K562 (cell line): ENCODE results near the gene MAZ. TPM values are rescaled to one million over a fixed set of nuclear protein-coding genes. Genes with fewer than 3 reads are reported as not detected.

Experiments used
- EGR1 ChIP-seq: fragments of 450-650 bp; conservative IDR thresholded peaks from 2 replicates; pipeline ENCODE4 v1.6.1; 2017; ENCODE audit warnings: mild to moderate bottlenecking
- ETV1 ChIP-seq: fragments of 450-650 bp; conservative IDR thresholded peaks from 2 replicates; pipeline ENCODE4 v1.6.1; 2016; ENCODE audit warnings: missing genetic modification characterization, control low read depth, low read depth, missing compliant biosample characterization
- KAT7 ChIP-seq: sonication (generic); formaldehyde crosslinking; IDR thresholded peaks from 2 replicates; pipeline ENCODE4 v1.8.0; 2022; ENCODE audit warnings: missing genetic modification reagents, mild to moderate bottlenecking, borderline replicate concordance
- RBM22 ChIP-seq: fragments of 200-400 bp; formaldehyde crosslinking; IDR thresholded peaks from 2 replicates; pipeline ENCODE4 v1.6.1; 2018; ENCODE audit warnings: low read length, low read depth; ENCODE audit not compliant: poor library complexity, severe bottlenecking
- TEAD1 ChIP-seq, 2 experiments: fragments of 450-650 bp in 1 of 2; sonication (generic) in 1 of 2; formaldehyde crosslinking; IDR thresholded peaks; 2 replicates each; pipeline versions ENCODE4 v1.4.0 to v1.8.0; 2020 to 2022; ENCODE audit warnings: mild to moderate bottlenecking in 2 of 2, missing genetic modification reagents in 1 of 2
- ZFX ChIP-seq: sonication (generic); formaldehyde crosslinking; IDR thresholded peaks from 2 replicates; pipeline ENCODE4 v1.8.0; 2022; ENCODE audit warnings: mild to moderate bottlenecking, missing genetic modification reagents, moderate library complexity
- ZNF224 ChIP-seq: sonication (generic); formaldehyde crosslinking; IDR thresholded peaks from 2 replicates; pipeline ENCODE4 v1.8.0; 2022; ENCODE audit warnings: mild to moderate bottlenecking, missing genetic modification reagents
- polyA plus RNA-seq, 8 experiments: library from polyadenylated mRNA; depleted of rRNA in 4 of 8; stranded (reverse) in 5 of 8; unstranded in 3 of 8; fragments of >200 nt; fragmentation: Nextera tagmentation in 2 of 8; fragmentation: Illumina TruSeq in 1 of 8; extraction: Ambion mirVana in 2 of 8; extraction: Trizol in 1 of 8; gene quantifications; 2 replicates each; pipeline versions ENCODE4 v1.2.1 to v1.2.3, GENCODE V29; 2011 to 2014; ENCODE audit warnings: inconsistent platforms in 1 of 8, missing spikeins in 1 of 8
- total RNA-seq, 7 experiments: library from RNA; depleted of rRNA in 6 of 7; stranded (reverse); fragments of >200 nt in 6 of 7; fragmentation: Illumina TruSeq in 2 of 7; extraction: Trizol in 2 of 7; gene quantifications; 2 replicates each; pipeline versions ENCODE4 v1.2.1 to v1.2.3, GENCODE V29; 2011 to 2021; ENCODE audit warnings: low replicate concordance in 1 of 7
- TF ChIP-seq, protein P1 (sequence below): fragments of 450-650 bp; IDR thresholded peaks from 2 replicates; pipeline ENCODE4 v1.6.1; 2016; ENCODE audit warnings: low read depth
- TF ChIP-seq, protein P2 (sequence below), 2 experiments: fragments of 450-650 bp; IDR thresholded peaks; 2 replicates each; pipeline ENCODE4 v1.6.1; 2018; ENCODE audit warnings: mild to moderate bottlenecking in 2 of 2, low read depth in 1 of 2; ENCODE audit not compliant: partially characterized antibody in 2 of 2
- TF ChIP-seq, protein P3 (sequence below): fragments of 450-650 bp; formaldehyde crosslinking; IDR thresholded peaks from 2 replicates; pipeline ENCODE4 v1.4.0; 2020; ENCODE audit warnings: mild to moderate bottlenecking, moderate library complexity
- TF ChIP-seq, protein P4 (sequence below), 2 experiments: fragments of 450-650 bp; IDR thresholded peaks; 2 replicates each; pipeline ENCODE4 v1.6.1; 2016

MAZ gene
- total and polyA plus RNA-seq, 9 of the 15 experiments (the other 6 are each of a cell fraction or from before 2014, with no cell fraction given), result 45.4 to 532 (median 250) TPM

DNA sequence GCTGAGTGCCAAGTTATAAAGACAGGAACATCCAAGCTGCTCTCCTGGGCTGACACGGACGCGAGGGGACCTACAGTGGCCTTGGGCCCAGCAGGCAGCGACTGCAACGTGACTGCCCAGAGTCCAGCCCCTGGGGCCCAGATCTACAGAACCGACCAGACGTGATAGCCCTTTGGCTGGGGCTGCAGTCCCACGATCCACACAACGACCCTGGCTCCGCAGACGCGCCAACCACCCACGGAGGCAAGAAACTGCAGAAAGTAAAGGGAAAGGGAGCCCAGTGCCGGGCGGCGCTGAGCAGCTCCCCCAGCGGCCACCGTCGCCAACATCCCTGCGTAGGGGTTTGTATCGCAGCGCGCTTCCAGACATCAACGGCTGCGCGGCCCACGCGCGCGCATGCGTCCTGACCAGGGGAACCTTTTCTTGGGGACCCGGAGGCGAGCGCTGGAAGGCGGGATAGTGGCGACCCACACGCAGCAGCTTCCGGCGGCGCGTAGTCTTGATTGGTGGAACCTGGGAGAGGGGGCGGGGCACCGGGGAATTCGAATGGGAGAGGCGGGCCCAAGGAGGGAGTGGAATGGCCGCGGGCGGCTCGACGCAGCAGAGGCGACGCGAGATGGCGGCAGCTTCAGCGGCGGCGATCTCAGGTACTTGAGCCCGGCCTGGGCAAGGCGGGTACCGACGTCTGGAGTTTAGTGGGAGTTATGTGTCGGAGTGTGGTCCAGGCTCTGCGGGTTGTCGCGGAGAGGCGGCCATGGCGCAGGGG lies 16.0 kb upstream of the MAZ start, which contains the start of gene KIF22 (continued):
- TF ChIP-seq, protein P1, sequence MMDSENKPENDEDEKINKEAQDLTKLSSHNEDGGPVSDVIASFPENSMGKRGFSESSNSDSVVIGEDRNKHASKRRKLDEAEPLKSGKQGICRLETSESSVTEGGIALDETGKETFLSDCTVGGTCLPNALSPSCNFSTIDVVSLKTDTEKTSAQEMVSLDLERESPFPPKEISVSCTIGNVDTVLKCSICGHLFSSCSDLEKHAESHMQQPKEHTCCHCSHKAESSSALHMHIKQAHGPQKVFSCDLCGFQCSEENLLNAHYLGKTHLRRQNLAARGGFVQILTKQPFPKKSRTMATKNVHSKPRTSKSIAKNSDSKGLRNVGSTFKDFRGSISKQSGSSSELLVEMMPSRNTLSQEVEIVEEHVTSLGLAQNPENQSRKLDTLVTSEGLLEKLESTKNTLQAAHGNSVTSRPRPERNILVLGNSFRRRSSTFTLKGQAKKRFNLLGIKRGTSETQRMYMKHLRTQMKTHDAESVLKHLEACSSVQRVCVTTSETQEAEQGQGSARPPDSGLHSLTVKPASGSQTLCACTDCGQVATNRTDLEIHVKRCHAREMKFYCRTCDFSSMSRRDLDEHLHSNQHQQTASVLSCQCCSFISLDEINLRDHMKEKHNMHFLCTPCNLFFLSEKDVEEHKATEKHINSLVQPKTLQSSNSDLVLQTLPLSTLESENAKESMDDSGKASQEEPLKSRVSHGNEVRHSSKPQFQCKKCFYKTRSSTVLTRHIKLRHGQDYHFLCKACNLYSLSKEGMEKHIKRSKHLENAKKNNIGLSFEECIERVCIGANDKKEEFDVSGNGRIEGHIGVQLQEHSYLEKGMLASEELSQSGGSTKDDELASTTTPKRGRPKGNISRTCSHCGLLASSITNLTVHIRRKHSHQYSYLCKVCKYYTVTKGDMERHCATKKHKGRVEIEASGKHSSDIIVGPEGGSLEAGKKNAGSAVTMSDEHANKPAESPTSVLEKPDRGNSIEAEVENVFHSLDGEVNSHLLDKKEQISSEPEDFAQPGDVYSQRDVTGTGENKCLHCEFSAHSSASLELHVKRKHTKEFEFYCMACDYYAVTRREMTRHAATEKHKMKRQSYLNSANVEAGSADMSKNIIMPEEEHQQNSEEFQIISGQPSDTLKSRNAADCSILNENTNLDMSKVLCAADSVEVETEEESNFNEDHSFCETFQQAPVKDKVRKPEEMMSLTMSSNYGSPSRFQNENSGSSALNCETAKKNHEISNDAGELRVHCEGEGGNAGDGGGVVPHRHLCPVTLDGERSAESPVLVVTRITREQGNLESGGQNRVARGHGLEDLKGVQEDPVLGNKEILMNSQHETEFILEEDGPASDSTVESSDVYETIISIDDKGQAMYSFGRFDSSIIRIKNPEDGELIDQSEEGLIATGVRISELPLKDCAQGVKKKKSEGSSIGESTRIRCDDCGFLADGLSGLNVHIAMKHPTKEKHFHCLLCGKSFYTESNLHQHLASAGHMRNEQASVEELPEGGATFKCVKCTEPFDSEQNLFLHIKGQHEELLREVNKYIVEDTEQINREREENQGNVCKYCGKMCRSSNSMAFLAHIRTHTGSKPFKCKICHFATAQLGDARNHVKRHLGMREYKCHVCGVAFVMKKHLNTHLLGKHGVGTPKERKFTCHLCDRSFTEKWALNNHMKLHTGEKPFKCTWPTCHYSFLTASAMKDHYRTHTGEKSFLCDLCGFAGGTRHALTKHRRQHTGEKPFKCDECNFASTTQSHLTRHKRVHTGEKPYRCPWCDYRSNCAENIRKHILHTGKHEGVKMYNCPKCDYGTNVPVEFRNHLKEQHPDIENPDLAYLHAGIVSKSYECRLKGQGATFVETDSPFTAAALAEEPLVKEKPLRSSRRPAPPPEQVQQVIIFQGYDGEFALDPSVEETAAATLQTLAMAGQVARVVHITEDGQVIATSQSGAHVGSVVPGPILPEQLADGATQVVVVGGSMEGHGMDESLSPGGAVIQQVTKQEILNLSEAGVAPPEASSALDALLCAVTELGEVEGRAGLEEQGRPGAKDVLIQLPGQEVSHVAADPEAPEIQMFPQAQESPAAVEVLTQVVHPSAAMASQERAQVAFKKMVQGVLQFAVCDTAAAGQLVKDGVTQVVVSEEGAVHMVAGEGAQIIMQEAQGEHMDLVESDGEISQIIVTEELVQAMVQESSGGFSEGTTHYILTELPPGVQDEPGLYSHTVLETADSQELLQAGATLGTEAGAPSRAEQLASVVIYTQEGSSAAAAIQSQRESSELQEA, result peak; percentile 87
- TF ChIP-seq, protein P2, sequence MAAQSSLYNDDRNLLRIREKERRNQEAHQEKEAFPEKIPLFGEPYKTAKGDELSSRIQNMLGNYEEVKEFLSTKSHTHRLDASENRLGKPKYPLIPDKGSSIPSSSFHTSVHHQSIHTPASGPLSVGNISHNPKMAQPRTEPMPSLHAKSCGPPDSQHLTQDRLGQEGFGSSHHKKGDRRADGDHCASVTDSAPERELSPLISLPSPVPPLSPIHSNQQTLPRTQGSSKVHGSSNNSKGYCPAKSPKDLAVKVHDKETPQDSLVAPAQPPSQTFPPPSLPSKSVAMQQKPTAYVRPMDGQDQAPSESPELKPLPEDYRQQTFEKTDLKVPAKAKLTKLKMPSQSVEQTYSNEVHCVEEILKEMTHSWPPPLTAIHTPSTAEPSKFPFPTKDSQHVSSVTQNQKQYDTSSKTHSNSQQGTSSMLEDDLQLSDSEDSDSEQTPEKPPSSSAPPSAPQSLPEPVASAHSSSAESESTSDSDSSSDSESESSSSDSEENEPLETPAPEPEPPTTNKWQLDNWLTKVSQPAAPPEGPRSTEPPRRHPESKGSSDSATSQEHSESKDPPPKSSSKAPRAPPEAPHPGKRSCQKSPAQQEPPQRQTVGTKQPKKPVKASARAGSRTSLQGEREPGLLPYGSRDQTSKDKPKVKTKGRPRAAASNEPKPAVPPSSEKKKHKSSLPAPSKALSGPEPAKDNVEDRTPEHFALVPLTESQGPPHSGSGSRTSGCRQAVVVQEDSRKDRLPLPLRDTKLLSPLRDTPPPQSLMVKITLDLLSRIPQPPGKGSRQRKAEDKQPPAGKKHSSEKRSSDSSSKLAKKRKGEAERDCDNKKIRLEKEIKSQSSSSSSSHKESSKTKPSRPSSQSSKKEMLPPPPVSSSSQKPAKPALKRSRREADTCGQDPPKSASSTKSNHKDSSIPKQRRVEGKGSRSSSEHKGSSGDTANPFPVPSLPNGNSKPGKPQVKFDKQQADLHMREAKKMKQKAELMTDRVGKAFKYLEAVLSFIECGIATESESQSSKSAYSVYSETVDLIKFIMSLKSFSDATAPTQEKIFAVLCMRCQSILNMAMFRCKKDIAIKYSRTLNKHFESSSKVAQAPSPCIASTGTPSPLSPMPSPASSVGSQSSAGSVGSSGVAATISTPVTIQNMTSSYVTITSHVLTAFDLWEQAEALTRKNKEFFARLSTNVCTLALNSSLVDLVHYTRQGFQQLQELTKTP (IDR thresholded peaks at IDR 0.05; ENCODE audit: low read depth in 1 of 2, partially characterized antibody in 2 of 2), result no peak
- TF ChIP-seq ETV1 (tag), result peak; percentile 30; the same call in 1 of the 2 replicates
- TF ChIP-seq ZFX (CRISPR knock-in tag), result peak; percentile 93
- peak; percentile 93 for TF ChIP-seq EGR1
- 0 out of 2 replicates have a peak, but pooled peaks have one; percentile 45 for TF ChIP-seq ZNF224 (CRISPR knock-in tag)
- peak; percentile 82 for TF ChIP-seq RBM22
- TF ChIP-seq KAT7 (CRISPR knock-in tag), result peak; percentile 79
- no peak for TF ChIP-seq TEAD1 (CRISPR knock-in tag; IDR thresholded peaks at IDR 0.05)
- TF ChIP-seq, protein P3, sequence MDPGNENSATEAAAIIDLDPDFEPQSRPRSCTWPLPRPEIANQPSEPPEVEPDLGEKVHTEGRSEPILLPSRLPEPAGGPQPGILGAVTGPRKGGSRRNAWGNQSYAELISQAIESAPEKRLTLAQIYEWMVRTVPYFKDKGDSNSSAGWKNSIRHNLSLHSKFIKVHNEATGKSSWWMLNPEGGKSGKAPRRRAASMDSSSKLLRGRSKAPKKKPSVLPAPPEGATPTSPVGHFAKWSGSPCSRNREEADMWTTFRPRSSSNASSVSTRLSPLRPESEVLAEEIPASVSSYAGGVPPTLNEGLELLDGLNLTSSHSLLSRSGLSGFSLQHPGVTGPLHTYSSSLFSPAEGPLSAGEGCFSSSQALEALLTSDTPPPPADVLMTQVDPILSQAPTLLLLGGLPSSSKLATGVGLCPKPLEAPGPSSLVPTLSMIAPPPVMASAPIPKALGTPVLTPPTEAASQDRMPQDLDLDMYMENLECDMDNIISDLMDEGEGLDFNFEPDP (CRISPR knock-in tag), result no peak
- TF ChIP-seq, protein P4, sequence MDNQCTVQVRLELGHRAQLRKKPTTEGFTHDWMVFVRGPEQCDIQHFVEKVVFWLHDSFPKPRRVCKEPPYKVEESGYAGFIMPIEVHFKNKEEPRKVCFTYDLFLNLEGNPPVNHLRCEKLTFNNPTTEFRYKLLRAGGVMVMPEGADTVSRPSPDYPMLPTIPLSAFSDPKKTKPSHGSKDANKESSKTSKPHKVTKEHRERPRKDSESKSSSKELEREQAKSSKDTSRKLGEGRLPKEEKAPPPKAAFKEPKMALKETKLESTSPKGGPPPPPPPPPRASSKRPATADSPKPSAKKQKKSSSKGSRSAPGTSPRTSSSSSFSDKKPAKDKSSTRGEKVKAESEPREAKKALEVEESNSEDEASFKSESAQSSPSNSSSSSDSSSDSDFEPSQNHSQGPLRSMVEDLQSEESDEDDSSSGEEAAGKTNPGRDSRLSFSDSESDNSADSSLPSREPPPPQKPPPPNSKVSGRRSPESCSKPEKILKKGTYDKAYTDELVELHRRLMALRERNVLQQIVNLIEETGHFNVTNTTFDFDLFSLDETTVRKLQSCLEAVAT (IDR thresholded peaks at IDR 0.05), result peak in 1 of 2 experiments; percentile 33; a peak in 1 of 4 replicates
